COLO668 (cell line): ENCODE data around the gene DRC1.
"Not testable (repeated sequence)": the region's sequence is repeated elsewhere in the genome, so short reads cannot be mapped to it uniquely, and the experiment has no call there.

ENCODE experiments used
- DNase-seq: peaks from one replicate; lab custom pipeline; 2025; ENCODE audit not compliant: unreplicated experiment; lab: John Stamatoyannopoulos, UW

The DRC1 gene

DNA sequence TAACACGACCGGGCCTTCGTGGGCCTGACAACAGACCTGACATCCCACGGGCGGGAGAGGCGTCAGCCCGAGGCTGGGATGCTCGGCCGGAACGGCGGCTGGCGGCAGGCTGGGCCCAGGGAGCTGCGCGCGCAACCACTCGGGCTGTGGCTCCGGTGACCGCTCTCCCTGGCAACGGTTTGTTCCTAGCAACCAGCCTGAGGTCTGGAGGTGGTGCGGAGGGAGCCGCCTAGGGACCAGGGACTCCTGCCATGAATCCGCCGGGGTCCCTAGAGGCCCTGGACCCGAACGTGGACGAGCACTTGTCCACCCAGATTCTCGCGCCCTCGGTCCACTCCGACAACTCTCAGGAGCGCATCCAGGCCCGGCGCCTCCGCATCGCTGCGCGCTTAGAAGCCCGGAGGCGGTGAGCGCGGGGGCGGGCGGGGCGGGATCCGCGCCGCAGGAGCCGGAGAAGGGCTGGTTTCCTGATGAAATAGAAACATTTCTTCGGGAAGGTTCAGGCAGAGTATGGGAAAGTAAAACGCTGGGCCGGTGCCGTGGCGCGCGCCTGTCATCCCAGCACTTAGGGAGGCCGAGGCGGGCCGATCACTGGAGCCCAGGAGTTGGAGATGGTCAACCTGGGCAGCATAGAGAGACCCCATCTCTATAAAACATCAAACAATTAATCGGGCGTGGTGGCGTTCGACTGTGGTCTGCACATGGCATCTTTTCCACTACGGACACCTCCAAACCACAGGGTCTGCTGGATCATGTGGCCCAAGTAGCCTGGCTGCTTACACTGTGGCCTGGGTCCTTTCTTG, at the start of gene DRC1:
Gene DRC1, plus strand, starts transcription at position 182 of the 803 bp plus-strand sequence. Its CDS starts 70 bp downstream, at position 252.
- DNase-seq: peak; percentile 90

DNA sequence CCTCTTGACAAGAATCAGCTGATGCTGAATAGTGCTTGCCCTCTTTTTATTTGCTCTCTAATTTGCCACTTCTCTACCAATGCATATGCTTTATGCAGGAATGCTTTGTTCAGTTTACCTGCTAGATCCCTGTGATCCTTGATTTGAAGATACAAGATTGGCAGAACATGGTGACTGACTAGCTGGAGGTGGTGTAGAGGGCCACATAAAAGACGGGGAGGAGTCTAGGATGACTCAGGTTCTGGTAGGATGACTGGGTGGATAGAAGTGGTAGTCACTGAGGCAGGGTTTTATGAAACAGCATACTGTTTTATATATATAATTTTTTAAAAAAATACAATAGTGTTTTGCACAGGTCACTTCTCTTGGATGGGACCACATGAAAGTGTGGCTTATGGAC, 48.8 kb upstream of the DRC1 start:
- no peak for DNase-seq

DNA sequence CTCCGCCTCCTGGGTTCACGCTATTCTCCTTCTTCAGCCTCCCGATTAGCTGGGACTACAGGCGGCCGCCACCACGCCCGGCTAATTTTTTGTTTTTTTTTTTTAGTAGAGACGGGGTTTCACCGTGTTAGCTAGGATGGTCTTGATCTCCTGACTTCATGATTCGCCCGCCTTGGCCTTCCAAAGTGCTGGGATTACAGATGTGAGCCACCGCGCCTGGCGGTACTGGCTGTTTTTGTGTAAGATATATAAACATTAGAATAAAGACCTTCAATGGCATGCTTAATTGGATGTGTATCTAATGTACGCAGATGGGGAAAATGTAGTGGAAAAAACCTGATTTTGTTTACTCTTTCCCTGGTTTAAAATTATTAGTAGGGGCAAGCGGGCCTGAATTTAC, 47.3 kb upstream of the DRC1 start:
- DNase-seq: not testable (repeated sequence)

DNA sequence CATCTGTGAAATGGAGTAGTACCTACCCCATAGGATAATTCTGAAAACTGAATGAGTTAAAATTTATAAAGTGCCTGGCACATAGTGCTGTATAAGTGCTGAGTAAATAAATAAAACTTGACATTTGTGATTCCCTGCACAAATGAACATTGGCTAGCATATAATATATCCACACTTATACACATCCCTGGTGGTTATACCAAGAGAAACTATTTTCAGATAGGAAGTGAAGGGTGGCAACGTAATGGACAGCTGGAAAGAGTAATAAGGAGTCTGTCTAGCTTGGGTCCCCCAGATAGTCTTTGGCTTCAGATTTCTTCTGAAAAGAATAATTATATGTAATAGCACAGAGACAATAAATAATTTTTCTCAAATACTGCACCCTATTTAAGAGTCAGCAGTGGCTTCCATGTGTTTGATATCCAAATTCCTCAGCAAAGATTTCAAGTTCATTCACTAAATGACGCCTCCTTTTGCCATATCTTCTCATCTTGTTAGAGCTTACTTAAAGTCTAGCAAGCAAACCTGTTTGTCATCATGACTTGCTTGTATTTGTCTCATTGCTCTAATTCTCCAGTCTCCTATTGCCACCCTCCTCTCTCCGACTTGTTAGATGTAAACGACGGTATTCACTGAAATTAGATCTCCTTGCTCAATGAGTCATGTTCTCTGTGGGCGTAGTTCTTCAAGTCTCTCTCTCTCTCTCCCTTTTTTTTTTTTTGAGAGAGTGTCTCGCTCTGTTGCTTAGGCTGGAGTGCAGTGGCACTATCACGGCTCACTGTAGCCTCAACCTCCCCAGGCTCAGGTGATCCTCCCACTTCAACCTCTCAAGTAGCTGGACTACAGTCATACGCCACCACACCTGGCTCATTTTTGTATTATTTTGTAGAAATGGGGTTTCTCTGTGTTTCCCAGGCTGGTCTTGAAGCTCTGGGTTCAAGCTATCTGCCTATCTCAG, 46.4 kb upstream of the DRC1 start:
- DNase-seq: no peak

DNA sequence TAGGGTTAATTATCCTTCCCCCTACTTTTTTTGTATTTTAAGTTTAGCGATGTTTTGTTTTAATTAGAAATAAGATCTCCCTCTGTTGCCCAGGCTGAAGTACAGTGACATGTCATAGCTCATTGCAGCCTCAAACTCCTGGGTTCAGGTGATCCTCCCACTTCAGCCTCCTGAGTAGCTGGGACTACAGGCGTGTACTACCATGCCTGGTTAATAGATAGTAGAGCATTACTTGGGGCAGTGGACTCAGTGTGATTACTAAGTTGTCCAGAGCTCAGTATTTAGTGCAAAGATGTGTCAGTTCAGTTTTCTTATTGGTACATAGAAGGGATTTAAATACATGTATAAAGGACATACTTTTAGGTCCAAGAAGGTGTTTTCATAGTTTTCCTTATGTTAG, 45.6 kb upstream of the DRC1 start:
- DNase-seq: no peak

DNA sequence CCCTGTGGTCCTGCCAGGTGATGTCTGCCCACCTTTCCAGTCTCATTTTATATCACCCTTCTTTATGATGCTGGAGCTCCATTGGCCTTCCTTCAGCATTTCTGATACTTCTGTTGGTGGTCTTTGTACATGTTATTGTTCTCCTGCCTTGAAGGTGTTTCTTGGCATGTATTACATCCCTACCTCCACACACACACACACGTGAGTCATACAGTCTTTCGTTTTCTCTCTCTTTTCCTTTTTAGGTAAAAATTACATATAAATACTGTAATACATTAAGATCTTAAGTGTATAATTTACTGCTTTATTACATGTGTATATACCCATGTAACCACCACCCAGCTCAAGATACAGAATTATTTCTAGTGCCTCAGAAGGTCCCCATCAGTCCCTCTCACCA, 44.9 kb upstream of the DRC1 start:
- no peak for DNase-seq

DNA sequence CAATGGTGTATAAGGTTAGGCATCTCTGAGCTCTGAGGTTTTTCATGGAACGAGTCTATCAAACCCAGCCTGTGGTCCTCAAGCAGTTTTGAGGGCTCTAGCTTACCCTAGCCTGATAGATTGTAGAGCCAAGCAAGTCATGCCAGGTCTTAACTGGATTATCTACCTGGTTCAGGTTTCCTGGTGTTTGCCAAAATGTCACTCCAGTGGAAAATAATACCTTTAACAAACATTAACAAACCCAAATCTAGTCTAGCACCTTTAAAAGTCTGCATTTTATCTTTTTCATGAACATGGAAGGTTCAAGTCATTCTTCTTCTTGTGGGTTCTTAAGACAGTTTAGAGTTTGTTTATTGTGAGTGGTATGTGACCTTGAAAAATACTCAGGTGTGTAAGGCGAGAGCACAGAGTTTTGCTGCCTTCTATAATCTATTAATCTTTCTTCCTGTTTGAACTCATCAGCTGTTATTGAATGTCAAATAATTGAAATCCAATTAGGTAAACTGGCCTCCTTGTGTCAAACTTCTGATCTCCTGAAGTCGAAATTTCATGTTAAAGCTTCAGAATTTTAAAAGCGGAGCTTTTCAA, 41.7 kb upstream of the DRC1 start:
- no peak for DNase-seq

DNA sequence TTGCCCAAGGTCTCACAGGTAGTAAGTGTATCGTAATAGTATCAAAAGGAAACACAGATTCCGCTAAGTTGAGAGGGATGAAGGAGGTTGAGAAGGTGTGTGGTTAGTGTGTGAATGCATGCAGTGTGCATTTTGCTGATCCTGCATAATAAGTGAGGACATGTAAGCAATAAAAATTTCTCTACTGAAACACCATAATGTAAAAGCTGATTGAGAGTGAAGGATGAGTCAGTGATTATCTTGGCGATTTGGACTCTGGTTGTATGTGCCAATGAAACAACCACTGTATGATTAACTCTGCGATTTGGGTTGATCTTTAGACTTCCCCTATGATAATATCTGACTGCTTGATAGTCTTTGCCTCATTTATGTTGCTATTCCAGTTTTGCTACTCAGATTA, 38.4 kb upstream of the DRC1 start:
- DNase-seq: no peak

DNA sequence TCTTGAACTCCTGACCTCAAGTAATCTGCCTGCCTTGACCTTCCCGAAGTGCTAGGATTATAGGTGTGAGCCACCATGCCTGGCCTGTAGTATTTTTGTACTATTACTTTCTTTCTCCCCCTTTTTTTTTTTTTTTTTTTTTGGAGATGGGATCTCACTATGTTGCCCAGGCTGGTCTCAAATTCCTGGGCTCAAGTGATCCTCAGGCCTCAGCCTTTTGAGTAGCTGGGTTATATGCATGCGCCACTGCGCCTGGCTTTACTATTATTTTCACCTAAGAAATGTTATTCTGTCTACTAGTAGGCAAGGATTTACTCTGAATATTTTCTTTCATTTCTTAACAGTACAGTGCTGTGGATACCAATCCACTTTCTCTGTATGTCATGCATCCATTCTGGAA, 37.8 kb upstream of the DRC1 start:
- no peak for DNase-seq

DNA sequence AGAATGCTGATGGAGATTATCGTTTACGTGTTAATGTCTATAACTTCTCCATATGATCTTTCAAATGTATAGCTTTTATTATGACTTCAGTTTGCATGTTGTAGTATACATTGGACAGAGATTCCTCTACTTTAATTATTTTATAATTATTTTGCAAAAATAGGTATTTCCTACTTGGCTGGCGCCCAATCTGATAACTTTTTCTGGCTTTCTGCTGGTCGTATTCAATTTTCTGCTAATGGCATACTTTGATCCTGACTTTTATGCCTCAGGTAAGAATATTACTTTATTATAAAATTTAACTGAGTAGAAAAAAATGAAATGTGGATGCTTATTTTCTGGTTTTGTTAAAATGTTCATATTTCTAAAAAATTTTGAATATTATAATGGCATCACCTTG, 37.1 kb upstream of the DRC1 start:
- DNase-seq: no peak

DNA sequence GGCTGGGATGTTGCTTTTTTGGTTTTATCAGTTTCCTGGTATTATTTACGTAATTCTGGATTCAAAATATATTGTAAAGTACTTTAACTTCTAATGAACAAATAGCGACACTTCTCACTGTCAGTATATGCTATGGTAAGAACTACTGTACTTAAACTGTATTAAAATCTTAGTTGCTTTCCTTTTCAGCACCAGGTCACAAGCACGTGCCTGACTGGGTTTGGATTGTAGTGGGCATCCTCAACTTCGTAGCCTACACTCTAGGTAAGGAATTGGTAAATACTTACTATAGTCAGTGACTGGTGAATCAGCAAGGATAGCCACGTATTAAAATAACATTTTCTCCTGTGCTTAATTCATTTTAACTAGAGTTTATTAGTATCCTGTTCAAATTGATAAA, 34.8 kb upstream of the DRC1 start:
- no peak for DNase-seq

DNA sequence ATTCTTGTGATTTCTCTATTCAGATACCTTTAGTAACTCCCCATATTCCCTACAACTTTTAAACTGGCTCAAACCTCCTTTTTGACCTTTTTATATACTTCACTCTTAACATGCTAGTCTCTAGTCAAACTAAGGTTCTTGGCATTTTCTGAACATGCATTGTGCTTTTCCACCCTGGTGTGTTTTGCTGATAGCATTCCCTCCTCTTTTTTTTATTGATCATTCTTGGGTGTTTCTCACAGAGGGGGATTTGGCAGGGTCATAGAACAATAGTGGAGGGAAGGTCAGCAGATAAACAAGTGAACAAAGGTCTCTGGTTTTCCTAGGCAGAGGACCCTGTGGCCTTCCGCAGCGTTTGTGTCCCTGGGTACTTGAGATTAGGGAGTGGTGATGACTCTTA, 32.1 kb upstream of the DRC1 start:
- DNase-seq: not testable (repeated sequence)

DNA sequence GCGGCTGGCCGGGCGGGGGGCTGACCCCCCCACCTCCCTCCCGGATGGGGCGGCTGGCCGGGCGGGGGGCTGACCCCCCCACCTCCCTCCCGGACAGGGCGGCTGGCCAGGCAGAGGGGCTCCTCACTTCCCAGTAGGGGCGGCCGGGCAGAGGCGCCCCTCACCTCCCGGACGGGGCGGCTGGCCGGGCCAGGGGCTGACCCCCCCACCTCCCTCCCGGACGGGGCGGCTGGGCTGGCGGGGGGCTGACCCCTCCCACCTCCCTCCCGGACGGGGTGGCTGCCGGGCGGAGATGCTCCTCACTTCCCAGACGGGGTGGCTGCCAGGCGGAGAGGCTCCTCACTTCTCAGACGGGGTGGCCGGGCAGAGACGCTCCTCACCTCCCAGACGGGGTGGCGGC, 30.8 kb upstream of the DRC1 start:
- DNase-seq: not testable (repeated sequence)

DNA sequence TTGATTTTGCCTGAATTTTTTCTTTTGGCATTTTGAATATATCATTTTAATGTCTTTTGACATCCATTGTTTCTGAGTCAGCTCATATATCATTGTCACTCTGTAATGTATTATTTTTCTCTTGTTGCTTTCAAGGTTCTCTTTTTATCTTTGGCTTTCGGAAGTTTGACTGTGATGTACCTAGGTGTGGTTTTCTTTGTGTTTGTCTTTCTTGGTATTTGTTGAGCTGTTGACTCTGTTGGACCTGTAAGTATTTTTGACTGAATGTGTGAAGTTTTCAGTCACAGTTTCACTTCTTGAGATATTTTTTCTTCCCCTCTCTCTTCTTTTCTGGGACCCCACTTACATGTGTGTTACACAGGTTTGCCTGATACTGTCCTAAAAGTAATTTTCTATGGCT, 24.9 kb upstream of the DRC1 start:
- no peak for DNase-seq

DNA sequence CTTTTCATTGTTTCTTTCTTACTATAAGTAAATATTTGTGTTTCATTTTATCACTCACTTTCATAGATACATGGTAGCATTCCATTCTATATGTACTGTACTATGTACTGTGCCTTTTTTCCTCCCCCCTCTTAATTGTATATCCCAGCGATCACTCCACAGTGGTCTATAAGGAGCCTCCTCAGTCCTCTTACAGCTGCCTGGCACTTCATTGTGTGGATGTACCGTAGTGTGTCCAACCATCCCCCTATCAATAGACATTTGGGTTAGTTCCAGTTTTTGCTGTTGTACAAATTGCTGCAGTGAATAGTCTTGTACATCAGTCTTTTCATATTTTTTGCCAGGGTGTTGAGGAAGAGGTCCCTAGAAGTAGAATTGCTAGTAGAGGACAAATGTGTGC, 21.4 kb upstream of the DRC1 start:
- no peak for DNase-seq

DNA sequence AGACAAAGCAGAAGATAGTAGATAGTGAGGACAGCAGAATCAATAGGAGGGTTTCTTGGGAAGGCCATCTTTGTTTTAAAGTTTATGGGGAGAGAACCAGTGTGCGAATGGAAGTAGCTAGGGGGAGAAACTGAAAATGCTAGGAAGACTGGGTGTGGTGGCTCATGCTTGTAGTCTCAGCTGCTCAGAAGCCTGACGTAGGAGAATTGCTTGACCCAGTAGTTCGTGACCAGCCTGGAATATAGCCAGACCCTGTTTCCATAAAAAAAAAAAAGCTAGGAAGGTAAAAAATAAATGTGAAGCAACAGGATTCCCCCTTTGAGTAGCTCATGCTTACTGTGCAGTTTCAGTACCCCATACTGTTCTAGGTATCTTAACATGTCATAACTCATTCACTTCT, 19.2 kb upstream of the DRC1 start:
- no peak for DNase-seq

DNA sequence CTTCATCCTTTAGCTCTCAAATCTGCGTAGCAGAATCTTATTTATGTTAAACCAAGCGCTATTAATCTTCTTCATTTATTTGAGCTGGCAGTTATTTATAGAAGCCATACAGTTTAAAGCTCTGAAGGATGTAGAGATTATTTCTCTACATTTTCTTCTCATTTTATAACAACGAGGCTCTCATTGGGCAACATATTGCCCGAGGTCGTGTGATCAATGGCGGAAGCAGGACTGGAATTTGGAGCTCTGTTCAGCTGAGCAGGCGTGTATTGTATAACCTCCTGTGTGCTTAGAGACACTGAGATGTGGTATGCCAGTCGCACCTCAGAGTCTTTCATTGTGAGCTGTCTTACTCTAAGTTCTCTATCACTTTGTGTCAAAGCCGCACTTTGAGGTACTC, 17.5 kb upstream of the DRC1 start:
- DNase-seq: no peak

DNA sequence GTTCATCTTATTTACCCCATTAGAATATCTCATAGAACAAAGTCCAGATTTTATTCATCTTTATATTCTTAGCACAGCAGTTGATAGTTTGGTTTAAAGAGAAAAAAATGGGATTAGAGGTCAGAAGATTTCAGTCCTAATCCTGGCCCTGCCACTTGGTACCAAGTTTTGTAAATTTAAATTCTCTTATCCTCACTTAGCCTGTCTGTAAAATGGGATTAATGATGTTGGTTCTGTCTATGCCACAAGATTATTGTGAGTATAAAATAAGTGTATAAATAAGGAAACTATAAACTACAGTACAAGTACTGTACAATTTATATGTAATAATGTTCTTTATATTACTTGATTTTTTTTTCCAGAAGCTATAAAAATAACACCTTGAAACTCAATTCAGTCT, 17.1 kb upstream of the DRC1 start:
- DNase-seq: no peak

DNA sequence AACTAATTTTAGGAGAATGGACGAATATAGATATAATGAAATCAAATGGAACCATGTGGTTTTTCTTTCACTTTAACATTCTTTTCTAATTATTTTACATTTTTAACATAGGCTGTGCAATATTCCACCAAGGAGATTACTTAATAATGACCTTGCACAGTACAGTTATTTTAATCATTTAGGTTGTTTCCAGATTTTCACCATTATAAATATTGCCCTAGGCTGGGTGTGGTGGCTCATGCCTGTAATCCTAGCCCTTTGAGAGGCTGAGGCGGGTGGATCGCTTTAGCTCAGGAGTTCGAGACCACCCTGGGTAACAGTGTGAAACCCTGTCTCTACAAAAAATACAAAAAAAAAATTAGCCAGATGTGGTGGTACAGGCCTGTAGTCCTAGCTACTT, 14.5 kb upstream of the DRC1 start:
- DNase-seq: no peak

DNA sequence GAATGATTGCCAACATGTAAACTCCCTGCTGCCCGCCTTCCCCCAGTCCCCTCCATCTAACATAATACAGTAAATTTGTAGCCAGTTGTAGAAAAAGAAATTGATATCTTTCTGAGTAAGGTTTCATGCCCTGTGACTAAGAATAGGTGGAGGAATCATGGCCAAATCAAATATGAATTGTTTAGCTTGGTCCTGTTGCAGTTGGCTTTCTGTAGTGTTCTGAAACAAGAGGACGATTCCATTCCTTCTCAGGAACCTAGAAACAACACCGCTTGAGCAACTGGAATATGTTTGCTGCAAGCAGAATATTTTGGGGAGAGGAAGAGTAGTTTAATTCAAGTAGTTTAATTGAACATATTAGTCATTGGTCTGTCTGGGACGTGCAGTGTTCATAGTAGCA, 7.0 kb upstream of the DRC1 start:
- no peak for DNase-seq

DNA sequence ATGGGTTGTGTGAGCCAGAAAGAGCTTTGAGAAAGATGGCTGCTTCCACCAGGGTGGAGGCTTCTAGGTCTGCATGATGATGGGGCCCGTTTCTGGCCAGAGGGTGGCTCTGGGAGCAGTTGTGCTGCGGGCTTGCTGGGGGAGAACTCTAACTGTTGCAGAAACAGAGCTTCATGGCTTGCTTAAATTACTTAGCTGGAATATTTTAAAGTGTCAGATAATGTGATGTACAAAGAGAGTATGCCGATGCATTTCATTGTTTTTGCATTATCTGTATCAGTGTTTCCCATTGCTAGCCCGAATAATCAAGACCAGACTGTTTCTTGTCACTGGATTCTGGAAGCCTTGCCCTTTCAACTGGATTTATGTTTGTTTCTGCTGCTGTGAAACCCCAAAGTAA, 6.3 kb upstream of the DRC1 start:
- no peak for DNase-seq
